Activated naive CD4-positive, alpha-beta T cell treated with anti-CD3 and anti-CD28 coated beads, Interleukin-2, amount 50 U/mL, for 16 hours (primary cell): Measurements from ENCODE around the gene TOP3A.
A peak's percentile ranks its signal among the peaks of the same experiment; 100 is the strongest.
"Not testable (repeated sequence)": the region's sequence is repeated elsewhere in the genome, so short reads cannot be mapped to it uniquely, and the experiment has no call there.

Experiments used
- DNase-seq: peaks from one replicate; pipeline ENCODE4 v3.0.0-alpha.2; 2020

The TOP3A gene, protein sequence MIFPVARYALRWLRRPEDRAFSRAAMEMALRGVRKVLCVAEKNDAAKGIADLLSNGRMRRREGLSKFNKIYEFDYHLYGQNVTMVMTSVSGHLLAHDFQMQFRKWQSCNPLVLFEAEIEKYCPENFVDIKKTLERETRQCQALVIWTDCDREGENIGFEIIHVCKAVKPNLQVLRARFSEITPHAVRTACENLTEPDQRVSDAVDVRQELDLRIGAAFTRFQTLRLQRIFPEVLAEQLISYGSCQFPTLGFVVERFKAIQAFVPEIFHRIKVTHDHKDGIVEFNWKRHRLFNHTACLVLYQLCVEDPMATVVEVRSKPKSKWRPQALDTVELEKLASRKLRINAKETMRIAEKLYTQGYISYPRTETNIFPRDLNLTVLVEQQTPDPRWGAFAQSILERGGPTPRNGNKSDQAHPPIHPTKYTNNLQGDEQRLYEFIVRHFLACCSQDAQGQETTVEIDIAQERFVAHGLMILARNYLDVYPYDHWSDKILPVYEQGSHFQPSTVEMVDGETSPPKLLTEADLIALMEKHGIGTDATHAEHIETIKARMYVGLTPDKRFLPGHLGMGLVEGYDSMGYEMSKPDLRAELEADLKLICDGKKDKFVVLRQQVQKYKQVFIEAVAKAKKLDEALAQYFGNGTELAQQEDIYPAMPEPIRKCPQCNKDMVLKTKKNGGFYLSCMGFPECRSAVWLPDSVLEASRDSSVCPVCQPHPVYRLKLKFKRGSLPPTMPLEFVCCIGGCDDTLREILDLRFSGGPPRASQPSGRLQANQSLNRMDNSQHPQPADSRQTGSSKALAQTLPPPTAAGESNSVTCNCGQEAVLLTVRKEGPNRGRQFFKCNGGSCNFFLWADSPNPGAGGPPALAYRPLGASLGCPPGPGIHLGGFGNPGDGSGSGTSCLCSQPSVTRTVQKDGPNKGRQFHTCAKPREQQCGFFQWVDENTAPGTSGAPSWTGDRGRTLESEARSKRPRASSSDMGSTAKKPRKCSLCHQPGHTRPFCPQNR

GRCh38 chr17:18314731-18315561 is at the start of gene TOP3A, which contains the start of gene SMCR8:
TOP3A (minus strand) TSS chr17:18314994; CDS start chr17:18314778, 216 bp downstream.
SMCR8 (plus strand) TSS chr17:18315293; CDS start chr17:18315790, 497 bp downstream.
- peak; percentile 99 for DNase-seq

GRCh38 chr17:18364166-18364565 is 49.4 kb upstream of the TOP3A start:
- no peak for DNase-seq

DNA sequence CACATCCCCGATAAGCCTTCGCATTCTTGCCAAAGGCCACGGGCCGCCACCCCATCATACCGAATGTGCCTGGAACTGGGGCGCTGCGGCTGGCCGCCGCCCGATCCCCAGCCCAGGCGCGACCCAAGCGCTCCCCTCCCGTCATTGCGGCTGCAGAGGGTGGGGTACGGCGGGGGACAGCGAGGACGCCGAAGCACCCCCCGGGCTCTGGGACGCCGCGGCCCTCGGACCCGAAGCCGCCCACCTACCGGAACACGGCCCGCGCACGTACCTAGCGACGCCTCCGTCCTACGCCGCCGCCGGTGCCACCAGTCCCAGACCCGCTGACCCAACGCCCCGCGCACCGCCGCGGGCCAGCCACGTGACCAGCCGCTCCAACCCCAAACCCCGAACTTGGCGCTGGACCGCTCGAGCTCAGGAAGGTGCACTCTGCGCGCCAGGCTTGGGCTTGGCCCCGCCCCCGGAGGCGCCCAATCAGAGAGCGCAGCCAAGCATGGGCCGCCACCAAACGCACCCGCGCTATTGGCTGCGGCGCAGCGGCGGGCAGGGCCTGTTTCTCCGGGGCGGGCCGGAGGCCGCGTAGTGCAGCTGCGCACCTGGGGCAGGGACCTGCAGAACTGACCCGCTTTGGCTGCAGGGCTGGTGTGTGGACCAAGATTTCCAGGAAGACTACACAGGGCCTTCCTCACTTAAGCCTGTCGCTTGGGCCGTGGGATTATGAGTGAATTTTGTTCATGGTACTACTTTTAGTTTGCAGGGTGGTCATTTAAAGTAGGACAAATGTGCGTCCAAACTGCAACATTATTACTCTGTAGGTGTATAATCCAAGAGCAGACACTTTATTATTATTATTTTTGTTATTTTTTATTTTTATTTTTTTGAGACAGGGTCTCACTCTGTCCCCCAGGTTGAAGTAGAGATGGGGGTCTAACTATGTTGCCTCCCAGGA is 48.6 kb upstream of the TOP3A start, which contains the start of gene SHMT1:
Gene SHMT1, minus strand, starts transcription at position 450 of the 949 bp plus-strand sequence. CDS start 7,569 bp downstream, outside the sequence.
- peak; percentile 91 for DNase-seq

GRCh38 chr17:18362698-18363100 is 47.9 kb upstream of the TOP3A start:
- DNase-seq = no peak

- no peak for DNase-seq
Measured at GRCh38 chr17:18361837-18362697, 47.3 kb upstream of the TOP3A start.

GRCh38 chr17:18360518-18360917 is 45.7 kb upstream of the TOP3A start:
- no peak for DNase-seq

DNA sequence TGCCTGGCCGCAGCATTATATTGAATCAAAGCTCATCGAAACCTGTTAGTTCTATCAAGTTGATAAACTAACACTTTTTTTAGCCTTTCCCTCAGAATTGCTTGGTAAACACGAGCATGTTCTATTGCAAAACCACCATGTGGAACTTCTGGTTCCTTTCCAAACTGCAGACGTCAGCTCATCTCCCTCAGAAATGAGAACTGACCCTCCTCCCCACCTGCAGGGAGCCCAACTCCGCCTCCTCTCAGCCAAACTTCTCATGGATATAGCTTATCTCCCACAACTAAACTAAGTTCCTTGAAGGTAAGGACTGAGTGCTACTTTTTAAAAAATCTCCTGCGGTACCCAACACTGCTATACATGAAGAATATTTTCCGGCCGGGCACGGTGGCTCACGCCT is 41.8 kb upstream of the TOP3A start:
- DNase-seq = no peak

DNA sequence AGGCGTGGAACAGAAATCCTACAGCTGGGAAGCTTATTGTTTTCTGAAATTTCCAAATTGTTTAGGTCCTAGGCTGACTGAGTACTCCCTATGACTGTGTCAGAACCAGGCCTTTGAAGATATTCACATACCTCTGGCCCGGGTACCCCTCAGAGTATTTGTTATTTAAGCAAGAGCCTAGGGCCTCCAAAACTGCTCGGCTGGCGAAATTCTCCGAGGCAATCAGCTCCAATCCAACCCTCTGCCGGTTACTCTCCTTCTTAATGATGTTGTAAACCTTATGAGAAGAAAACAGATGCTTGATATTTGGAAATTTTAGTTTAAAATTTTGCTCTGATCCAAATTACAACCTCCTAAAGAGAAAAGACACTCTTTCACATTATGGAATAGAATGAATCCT is 38.7 kb upstream of the TOP3A start:
- DNase-seq = no peak

DNA sequence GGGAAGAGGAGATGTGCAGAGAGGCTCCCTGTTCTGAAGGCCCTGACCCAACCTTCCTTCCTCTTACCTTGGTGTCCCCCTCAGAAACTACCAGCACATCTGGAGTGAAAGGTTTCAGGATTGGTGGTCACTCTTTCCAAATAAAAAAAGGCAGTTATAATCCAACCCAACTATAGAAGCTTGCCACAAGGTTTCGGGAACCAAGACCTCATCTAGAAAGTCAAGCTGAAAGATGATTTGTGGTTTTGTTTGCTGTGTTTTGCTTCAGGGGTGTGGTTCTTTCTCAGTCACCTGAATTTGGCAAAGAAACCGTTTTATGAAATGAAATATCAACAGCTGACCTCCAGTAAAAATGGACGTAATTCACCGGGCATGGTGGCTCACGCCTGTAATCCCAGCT is 29.2 kb upstream of the TOP3A start:
- no peak for DNase-seq

DNA sequence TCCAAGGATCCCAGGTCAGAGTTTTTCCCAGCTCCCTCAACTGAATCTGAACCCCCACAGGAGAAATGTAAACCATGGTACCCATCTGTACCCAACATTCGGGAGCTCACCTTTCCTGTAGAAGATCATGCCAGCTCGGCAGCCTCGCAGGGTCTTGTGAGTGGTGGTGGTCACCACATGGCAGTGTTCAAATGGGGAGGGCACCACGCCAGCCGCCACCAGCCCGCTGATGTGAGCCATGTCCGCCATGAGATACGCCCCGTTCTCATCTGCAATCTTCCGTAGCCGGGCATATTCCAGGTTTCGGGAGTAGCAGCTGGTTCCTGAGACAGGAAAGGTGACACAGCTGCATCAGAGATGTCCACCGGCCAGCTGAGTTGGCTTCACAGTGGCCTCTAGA is 25.1 kb upstream of the TOP3A start:
- DNase-seq = no peak

DNA sequence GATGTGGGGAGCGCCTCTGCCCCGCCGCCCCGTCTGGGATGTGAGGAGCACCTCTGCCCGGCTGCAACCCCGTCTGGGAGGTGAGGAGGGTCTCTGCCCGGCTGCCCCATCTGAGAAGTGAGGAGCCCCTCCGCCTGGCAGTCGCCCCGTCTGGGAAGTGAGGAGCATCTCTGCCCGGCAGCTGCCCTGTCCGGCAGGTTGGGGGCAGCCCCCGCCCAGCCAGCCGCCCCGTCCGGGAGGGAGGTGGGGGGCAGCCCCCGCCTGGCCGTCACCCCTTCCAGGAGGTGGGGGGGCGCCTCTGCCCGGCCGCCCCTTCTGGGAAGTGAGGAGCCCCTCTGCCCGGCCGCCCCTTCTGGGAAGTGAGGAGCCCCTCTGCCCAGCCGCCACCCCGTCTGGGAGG is 23.4 kb upstream of the TOP3A start:
- DNase-seq = not testable (repeated sequence)

DNA sequence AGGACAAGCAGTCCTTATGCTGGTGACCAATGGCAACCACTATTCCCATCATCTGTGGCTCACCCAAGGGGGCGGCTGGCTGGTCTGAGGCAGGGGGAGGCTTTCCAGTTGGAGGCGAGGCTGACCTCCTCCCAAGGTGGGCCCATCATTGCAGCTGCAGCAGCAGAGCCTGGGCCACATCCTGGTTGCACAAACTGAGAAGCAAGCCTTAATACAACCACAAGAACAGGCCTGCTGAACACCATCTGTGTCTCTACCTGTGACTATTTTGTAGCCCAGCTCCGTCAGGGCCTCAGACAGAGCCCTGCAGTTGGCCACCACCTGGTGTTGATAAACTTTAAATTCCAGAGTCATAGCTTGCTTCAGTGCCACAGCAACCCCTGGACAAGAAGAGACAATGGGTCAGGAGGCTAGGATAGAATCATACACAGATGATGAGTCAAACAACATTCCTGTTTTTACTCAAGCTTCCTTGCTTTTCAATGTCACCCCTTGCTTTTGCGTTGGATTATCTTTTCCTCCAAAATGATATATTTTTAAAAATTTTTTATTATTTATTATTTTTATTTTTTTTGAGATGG is 18.2 kb upstream of the TOP3A start:
- no peak for DNase-seq

- DNase-seq = no peak
Measured at GRCh38 chr17:18331879-18332278, 17.1 kb upstream of the TOP3A start.

DNA sequence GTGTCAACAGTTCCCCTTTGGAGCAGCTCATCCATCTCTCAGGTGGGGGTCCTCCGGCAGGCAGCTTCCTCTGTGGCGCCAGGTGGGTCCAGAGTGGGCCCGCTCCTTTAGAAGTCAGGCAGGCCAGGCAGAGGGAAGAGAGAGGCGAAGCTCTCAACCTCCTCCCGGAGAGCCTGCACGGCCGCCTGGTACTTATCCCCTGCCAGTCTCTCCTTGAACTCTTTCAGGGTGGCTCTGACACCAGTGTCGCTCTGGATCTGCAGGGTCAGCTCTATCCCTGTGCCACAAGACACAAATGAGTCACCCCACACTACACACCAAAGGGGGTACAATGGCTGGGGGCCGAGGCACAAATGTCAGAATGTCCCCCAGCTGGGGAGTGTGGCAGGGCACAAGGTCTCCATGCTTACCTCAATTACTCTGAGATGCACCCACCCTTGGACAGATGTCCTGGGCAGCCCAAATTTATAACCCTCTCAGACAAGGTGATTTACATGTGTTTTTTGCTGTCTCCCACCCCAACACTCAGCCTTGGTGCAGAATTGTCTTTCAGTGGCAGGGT is 13.9 kb upstream of the TOP3A start:
- no peak for DNase-seq

- no peak for DNase-seq
Measured at GRCh38 chr17:18327556-18327955, 12.8 kb upstream of the TOP3A start.

GRCh38 chr17:18327093-18327492 is 12.3 kb upstream of the TOP3A start:
- DNase-seq = no peak

GRCh38 chr17:18326572-18326971 is 11.8 kb upstream of the TOP3A start:
- no peak for DNase-seq

DNA sequence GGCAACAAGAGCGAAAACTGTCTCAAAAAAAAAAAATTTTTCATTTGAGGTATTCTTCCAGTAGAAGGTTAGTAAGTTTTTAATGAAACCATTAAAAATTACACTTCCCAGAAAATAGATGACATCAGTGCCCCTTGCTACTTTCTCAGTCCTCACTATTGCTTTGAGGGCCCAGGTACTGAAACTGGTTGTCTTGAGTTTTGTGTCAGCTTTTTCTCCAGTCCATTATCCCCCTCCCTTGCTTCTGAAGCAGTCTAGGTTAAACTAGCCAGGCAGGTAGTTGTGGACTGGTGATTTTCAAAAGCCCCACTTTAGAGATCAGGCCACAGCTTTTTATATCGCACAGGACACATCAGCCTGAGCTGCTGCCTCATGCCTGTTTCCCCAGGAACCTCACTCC is 11.2 kb upstream of the TOP3A start:
- DNase-seq = no peak
